Spleen (tissue), 11 donors: ENCODE results near the gene EPC2. TPM values are rescaled to one million over a fixed set of nuclear protein-coding genes. Genes with fewer than 3 reads are reported as not detected.

Source experiments
- DNase-seq: peaks from one replicate; pipeline ENCODE4 v3.0.0-alpha.2; 2020
- H3K27ac ChIP-seq, 8 donors: fragments of 200-600 bp; sonication (generic) in 7 of 8; 1 replicate in 4 of 8; 2 replicates in 4 of 8; pipeline versions ENCODE4 v1.5.0 to v1.8.0; 2016 to 2021; ENCODE audit warnings: inconsistent platforms in 4 of 8, mild to moderate bottlenecking in 4 of 8, moderate library complexity in 1 of 8
- H3K27me3 ChIP-seq, 7 donors: fragments of 200-600 bp; sonication (generic) in 6 of 7; replicated peaks in 1 of 7; 1 replicate in 4 of 7; 2 replicates in 3 of 7; pipeline versions ENCODE4 v1.5.0 to v1.8.0; 2016 to 2021; ENCODE audit warnings: inconsistent platforms in 3 of 7, mild to moderate bottlenecking in 1 of 7
- H3K36me3 ChIP-seq, 6 donors: fragments of 200-600 bp; sonication (generic) in 5 of 6; 1 replicate in 4 of 6; 2 replicates in 2 of 6; pipeline versions ENCODE4 v1.5.0 to v1.8.0; 2016 to 2021; ENCODE audit warnings: inconsistent platforms in 2 of 6
- H3K4me1 ChIP-seq, 6 donors: fragments of 200-600 bp; sonication (generic) in 5 of 6; 1 replicate in 3 of 6; 2 replicates in 3 of 6; pipeline versions ENCODE4 v1.5.0 to v1.8.0; 2016 to 2021; ENCODE audit warnings: inconsistent platforms in 3 of 6
- H3K4me3 ChIP-seq, 8 donors: fragments of 200-600 bp; sonication (generic) in 7 of 8; 1 replicate in 4 of 8; 2 replicates in 4 of 8; pipeline versions ENCODE4 v1.5.0 to v1.8.0; 2016 to 2021; ENCODE audit warnings: inconsistent platforms in 4 of 8, mild to moderate bottlenecking in 4 of 8, moderate library complexity in 2 of 8
- H3K9me3 ChIP-seq, 8 donors: fragments of 200-600 bp; sonication (generic) in 7 of 8; 1 replicate in 4 of 8; 2 replicates in 4 of 8; pipeline versions ENCODE4 v1.5.0 to v1.8.0; 2016 to 2021; ENCODE audit warnings: inconsistent platforms in 4 of 8
- POLR2A ChIP-seq, 3 donors: fragments of 450-650 bp; IDR thresholded peaks; one replicate each; pipeline ENCODE4 v1.5.1; 2017; ENCODE audit warnings: antibody characterized with exemption in 3 of 3, mild to moderate bottlenecking in 1 of 3
- POLR2AphosphoS5 ChIP-seq, 3 donors: sonication (generic); formaldehyde crosslinking; IDR thresholded peaks; one replicate each; pipeline ENCODE4 v1.5.1; 2017; ENCODE audit warnings: antibody characterized with exemption in 3 of 3
- WGBS, 5 donors: extraction: QIAGEN DNeasy Blood & Tissue Kit in 3 of 5; methylation state at CpG; one replicate each; pipeline versions ENCODE4 v1.1.5 to v1.1.7; 2013 to 2018; 5-methylcytosine and 5-hydroxymethylcytosine counted together
- intact Hi-C: fragments of 100-400 bp; cut with DNase I; formaldehyde crosslinking; loops from one replicate; pipeline ENCODE4 v1.15.0; 2023; ENCODE audit warnings: low total_unique reads
- polyA plus RNA-seq, 3 donors: library from polyadenylated mRNA; stranded (reverse); fragments of 200-250 nt; gene quantifications; one replicate each; pipeline ENCODE4 v1.2.1, GENCODE V29; 2013
- total RNA-seq, 7 donors: library from RNA; depleted of rRNA in 3 of 7; stranded (reverse); fragments of >200 nt in 3 of 7; fragmentation: NEBNext Ultra II Directional in 4 of 7; extraction: Animal tissue kit (Norgen Biotek cat#: 25700) in 4 of 7; gene quantifications; one replicate each; pipeline versions ENCODE4 v1.1.0 to v1.2.1, GENCODE V29; 2016 to 2021
- TF ChIP-seq, protein P1 (sequence below), 11 experiments: fragments of 200-600 bp in 7 of 11; fragments of 450-650 bp in 4 of 11; sonication (generic) in 4 of 11; IDR thresholded peaks in 8 of 11; conservative IDR thresholded peaks in 3 of 11; 1 replicate in 7 of 11; 2 replicates in 4 of 11; pipeline versions ENCODE4 v1.4.0 to v1.8.0; 2016 to 2021; ENCODE audit warnings: antibody characterized with exemption in 11 of 11, inconsistent platforms in 4 of 11, mild to moderate bottlenecking in 1 of 11
- donor health status: healthy with polysubstance abuse.
- donor health status: DM: no; HTN: no; CAD: no; lungs with moderate emphysema.
- donor health status: DM: no; HTN: no; CAD: no.
- donor health status: Bipolar disorder and iron deficiency.
- donor health status: healthy.
- donor health status: DM: no; HTN: no; CAD: no.
- donor health status: DM: yes; HTN: yes; CAD: no.

Gene EPC2
- total and polyA plus RNA-seq, 10 donors = 7.4 to 49.0 (median 40.7) TPM

GRCh38 chr2:148602885-148603561 is 41.5 kb upstream of the EPC2 start:
- Histone ChIP-seq H3K27ac (no peak overlapping the region), H3K27me3 (no peaks in the 10 kb centered on the region), H3K9me3 (peaks cover 0 to 37% (median 14%) of the 10 kb centered on the region in 8 donors), H3K36me3 (no peaks in the 10 kb centered on the region), H3K4me1 (no peaks in the 10 kb centered on the region), H3K4me3 (no peak overlapping the region)
- intact Hi-C loops = no loop called here
- 71 to 85% (median 79%) methylated on average over 10 of the region's 10 CpGs for WGBS, 5 donors
- DNase-seq = no peak
- no peak for TF ChIP-seq POLR2A (IDR thresholded peaks at IDR 0.05)
- no peak for TF ChIP-seq POLR2AphosphoS5 (IDR thresholded peaks at IDR 0.05)
- TF ChIP-seq, protein P1, sequence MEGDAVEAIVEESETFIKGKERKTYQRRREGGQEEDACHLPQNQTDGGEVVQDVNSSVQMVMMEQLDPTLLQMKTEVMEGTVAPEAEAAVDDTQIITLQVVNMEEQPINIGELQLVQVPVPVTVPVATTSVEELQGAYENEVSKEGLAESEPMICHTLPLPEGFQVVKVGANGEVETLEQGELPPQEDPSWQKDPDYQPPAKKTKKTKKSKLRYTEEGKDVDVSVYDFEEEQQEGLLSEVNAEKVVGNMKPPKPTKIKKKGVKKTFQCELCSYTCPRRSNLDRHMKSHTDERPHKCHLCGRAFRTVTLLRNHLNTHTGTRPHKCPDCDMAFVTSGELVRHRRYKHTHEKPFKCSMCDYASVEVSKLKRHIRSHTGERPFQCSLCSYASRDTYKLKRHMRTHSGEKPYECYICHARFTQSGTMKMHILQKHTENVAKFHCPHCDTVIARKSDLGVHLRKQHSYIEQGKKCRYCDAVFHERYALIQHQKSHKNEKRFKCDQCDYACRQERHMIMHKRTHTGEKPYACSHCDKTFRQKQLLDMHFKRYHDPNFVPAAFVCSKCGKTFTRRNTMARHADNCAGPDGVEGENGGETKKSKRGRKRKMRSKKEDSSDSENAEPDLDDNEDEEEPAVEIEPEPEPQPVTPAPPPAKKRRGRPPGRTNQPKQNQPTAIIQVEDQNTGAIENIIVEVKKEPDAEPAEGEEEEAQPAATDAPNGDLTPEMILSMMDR (IDR thresholded peaks at IDR 0.05 in 8 of 11, conservative IDR thresholded peaks at IDR 0.05 in 3 of 11) = no peak

GRCh38 chr2:148603562-148603920 is 41.0 kb upstream of the EPC2 start:
- Histone ChIP-seq H3K36me3 (no peaks in the 10 kb centered on the region), H3K4me1 (no peaks in the 10 kb centered on the region), H3K4me3 (no peak overlapping the region), H3K27me3 (no peaks in the 10 kb centered on the region), H3K27ac (no peak overlapping the region), H3K9me3 (peaks cover 0 to 37% (median 14%) of the 10 kb centered on the region in 8 donors)
- 50 to 76% (median 67%) methylated on average over 3 of the region's 3 CpGs for WGBS, 5 donors
- DNase-seq = no peak
- intact Hi-C loops = no loop called here
- TF ChIP-seq, protein P1 (IDR thresholded peaks at IDR 0.05 in 8 of 11, conservative IDR thresholded peaks at IDR 0.05 in 3 of 11) = no peak
- TF ChIP-seq POLR2AphosphoS5 (IDR thresholded peaks at IDR 0.05) = no peak
- no peak for TF ChIP-seq POLR2A (IDR thresholded peaks at IDR 0.05)

DNA sequence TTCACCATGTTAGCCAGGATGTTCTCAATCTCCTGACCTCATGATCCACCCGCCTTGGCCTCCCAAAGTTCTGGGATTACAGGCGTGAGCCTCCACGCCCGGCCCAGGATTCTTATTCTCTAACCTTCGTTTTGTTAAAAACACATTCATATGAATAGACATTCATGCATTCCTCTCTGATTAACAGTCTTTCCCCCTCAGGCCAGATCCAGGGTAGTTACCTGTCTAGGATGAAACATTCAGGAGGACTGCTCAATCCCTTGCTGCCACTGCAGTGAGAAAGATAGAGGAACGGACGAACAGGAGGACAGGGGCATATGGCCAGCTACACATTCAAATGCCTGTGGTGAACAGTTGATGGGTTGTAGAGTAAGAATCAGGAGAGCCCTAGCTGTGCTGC is 39.6 kb upstream of the EPC2 start:
- H3K9me3 ChIP-seq = peaks cover 0 to 37% (median 14%) of the 10 kb centered on the region in 8 donors
- 91 to 96% (median 96%) methylated on average over 7 of the region's 7 CpGs for WGBS, 5 donors
- TF ChIP-seq POLR2AphosphoS5 (IDR thresholded peaks at IDR 0.05) (no peak), POLR2A (IDR thresholded peaks at IDR 0.05) (no peak)
- TF ChIP-seq, protein P1 (IDR thresholded peaks at IDR 0.05 in 8 of 11, conservative IDR thresholded peaks at IDR 0.05 in 3 of 11) = no peak
- H3K4me1 ChIP-seq = no peaks in the 10 kb centered on the region
- H3K4me3 ChIP-seq = no peak overlapping the region
- H3K27me3 ChIP-seq = no peaks in the 10 kb centered on the region
- intact Hi-C loops = no loop called here
- no peak overlapping the region for H3K27ac ChIP-seq
- no peak for DNase-seq
- H3K36me3 ChIP-seq = no peaks in the 10 kb centered on the region

DNA sequence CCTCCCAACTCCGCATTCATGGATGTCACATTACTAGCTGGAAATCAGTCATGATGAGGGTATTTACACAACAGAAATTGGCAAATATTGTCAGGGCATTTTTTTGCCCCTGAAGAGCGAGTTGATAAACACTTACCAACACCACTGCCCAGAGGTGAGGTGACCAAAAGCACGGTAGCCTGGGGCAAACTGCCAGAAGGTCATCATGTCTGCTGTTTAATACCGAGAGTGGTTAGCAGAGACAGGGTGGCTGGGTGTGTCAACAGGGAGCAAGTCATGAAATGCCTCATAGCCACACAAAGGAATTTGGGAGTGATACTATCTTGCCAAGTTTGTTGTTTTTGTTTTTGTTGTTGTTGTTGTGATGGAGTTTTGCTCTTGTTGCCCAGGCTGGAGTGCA is 37.0 kb upstream of the EPC2 start:
- H3K4me1 ChIP-seq = no peaks in the 10 kb centered on the region
- H3K36me3 ChIP-seq = no peaks in the 10 kb centered on the region
- DNase-seq = no peak
- intact Hi-C loops = no loop called here
- peaks cover 0 to 15% (median 8%) of the 10 kb centered on the region in 8 donors for H3K9me3 ChIP-seq
- no peak overlapping the region for H3K27ac ChIP-seq
- 79 to 94% (median 88%) methylated on average over 4 of the region's 4 CpGs for WGBS, 5 donors
- TF ChIP-seq POLR2A (IDR thresholded peaks at IDR 0.05) (no peak), POLR2AphosphoS5 (IDR thresholded peaks at IDR 0.05) (no peak)
- TF ChIP-seq, protein P1 (IDR thresholded peaks at IDR 0.05 in 8 of 11, conservative IDR thresholded peaks at IDR 0.05 in 3 of 11) = no peak
- no peak overlapping the region for H3K4me3 ChIP-seq
- H3K27me3 ChIP-seq = no peaks in the 10 kb centered on the region
